GM18502 (cell line): ENCODE measurements around the gene HECA.
"Not testable (repeated sequence)": the region's sequence is repeated elsewhere in the genome, so short reads cannot be mapped to it uniquely, and the experiment has no call there.

Experiments used
- ATAC-seq: cut with Tn5 transposase; IDR thresholded peaks from one replicate; pipeline ENCODE4 v1.9.1; 2021; ENCODE audit warnings: mild to moderate bottlenecking; ENCODE audit not compliant: unreplicated experiment, poor library complexity

HECA gene

DNA sequence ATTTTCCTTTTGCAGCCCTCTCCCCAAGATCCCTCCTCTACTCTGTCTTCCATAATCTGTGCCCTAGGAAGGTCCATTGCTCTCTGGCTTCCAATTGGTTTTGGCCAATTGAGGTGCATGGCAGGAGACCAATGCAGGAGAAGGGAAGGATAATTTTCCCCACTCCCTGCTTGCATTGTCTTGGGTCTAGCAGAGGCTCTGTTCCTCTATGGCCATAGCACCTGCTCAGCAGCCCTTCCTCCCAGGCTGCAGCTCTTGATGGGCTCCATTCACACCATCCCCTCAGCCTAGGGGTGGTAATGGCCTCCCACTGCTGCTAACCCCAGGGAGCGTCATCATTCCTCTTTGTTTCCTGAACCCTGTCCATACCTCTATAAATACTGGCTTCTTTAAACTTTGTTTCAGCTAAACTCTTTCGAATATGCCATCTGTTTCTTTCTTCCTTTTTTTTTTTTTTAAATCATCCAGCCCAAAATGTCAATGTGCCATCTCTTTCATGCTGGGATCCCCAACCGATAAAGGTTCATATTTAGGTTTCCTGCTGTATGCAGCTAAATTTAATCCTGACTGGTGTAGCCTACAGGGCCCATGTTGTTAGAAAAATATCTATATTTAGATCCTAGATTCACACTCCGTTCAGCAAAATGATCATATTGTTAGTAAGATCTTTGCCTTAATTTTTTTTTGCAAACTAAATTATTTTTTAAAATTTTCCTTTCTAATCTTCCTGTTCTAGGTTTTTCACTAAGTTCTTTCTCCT is 63.8 kb downstream of the HECA start:
- no peak for ATAC-seq

DNA sequence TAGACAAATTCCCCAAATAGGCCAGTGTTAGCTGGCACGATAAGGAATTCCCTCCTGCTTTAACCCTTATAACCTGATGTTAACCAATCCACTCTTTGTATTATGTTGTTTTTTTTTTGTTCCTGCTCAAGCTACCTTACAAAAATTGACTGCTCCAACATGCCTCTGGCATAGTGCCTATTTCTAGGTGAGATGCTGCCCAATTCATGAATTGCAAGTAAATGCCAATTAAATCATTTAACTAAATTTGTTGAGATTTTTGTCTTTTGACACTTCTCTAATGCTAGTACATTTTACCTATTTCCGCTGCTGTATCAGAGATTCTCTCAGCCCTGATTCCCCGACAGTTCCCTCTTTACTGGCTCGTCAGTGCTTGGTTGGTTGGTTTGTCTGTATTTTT is 66.5 kb downstream of the HECA start:
- ATAC-seq, result no peak

DNA sequence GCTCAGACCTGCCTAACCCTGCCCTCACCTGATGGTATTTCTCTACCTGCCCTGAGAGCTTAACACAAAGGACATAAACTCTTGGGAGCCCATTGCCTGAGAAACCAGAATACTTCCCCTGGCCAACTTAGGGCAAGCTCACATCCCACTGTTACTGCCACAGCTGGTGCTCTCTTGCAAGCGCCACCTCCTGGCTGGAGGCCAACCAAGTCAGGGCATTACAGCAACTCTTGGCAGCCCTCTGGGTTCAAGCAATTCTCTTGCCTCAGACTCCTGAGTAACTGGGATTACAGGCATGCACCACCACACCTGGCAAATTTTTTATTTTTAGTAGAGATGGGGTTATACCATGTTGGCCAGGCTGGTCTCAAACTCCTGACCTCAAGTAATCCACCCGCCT is 70.1 kb downstream of the HECA start:
- no peak for ATAC-seq

DNA sequence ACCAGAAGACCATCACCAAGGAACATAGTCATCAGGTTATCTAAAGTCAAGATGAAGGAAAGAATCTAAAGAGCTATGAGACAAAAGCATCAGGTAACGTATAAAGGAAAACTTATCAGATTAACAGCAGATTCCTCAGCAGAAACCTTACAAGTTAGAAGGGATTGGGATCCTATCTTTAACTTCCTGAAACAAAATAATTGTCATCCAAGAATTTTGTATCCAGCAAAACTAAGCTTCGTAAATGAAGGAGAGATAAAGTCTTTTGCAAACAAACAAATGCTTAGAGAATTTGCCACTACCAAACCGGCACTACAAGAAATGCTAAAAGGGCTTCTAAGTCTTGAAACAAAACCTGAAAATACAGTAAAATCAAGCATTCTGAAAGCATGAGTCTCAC is 71.0 kb downstream of the HECA start:
- no peak for ATAC-seq

DNA sequence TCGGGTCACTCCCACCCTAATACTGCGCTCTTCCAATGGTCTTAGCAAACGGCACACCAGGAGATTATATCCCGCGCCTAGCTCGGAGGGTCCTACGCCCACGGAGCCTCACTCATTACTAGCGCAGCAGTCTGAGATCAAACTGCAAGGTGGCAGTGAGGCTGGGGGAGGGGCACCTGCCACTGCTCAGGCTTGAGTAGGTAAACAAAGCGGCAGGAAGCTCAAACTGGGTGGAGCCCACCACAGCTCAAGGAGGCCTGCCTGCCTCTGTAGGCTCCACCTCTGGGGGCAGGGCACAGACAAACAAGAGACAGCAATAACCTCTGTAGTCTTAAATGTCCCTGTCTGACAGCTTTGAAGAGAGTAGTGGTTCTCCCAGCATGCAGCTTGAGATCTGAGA is 75.9 kb downstream of the HECA start:
- not testable (repeated sequence) for ATAC-seq

DNA sequence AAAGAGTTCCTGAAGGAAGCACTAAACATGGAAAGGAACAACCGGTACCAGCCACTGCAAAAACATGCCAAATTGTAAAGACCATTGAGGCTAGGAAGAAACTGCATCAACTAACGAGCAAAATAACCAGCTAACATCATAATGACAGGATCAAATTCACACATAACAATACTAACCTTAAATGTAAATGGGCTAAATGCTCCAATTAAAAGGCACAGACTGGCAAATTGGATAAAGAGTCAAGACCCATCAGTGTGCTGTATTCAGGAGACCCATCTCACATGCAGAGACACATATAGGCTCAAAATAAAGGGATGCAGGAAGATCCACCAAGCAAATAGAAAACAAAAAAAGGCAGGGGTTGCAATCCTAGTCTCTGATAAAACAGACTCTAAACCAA is 77.6 kb downstream of the HECA start:
- ATAC-seq, result not testable (repeated sequence)

DNA sequence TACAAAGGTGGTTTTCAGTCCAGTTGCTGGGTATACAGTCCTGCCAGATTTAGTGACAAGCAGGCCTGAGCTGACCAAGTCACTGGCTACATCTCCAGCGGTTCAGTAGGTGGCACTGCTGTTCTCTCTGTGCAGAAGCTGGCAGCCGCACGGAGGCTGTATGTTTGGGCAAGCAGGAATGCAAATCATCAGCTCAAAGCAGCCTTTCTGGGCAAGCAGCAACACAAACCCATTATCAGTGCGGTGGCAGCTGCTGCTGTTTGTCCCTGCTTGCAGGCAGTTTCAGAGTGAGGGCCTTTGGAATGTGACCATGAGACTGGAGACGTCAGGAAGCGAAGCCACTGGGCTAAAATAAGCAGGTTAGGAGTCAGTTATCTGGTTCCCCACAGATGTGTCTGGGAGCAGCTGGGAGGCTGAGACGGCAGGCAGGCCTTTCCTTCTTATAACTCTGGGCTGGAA is 84.4 kb downstream of the HECA start:
- peak; percentile 100 for ATAC-seq

DNA sequence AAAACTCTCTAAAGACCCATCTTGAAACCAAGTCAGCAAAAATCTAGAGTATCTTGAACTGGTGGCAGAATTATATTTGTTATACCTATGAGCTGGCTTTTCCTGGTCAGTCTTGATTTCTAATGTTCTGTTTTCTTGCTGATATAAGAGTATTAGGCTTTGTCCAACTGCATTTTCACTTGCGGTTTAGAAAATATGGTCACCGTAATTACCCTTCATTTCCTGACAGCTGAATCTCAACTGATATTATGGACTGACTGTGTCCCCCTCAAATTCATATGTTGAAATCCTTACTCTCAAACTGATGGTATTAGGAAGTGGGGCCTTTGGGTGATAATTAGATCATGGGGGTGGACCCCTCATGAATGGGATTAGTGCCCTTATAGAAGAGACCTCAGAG is 84.9 kb downstream of the HECA start:
- ATAC-seq, result peak; percentile 2

DNA sequence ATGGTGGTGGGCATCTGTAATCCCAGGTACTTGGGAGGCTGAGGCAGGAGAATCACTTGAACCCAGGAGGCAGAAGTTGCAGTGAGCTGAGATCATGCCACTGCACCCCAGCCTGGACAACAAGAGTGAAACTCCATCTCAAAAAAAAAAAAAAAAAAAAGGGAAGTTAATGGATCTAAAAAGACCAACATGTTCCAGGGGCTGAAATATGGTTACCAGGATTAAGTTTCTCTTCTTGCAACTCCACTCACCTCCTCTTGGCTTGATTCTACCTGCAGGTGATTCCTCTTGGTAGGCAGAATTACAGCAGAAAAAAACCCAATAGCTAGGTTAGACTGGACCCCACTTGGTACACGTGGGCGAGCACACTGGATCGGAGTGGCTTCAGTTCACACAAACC is 93.5 kb downstream of the HECA start:
- ATAC-seq, result not testable (repeated sequence)
